GM12801 (cell line): ENCODE data around the gene NHEJ1.

Experiments used
- CTCF ChIP-seq: IDR thresholded peaks from one replicate; pipeline ENCODE4 v1.5.1; 2011; ENCODE audit warnings: control low read depth; ENCODE audit not compliant: insufficient read length; ENCODE audit errors: extremely low read depth

NHEJ1 gene

GRCh38 chr2:219123356-219124135, 37.1 kb downstream of the NHEJ1 start:
- no peak for TF ChIP-seq CTCF

GRCh38 chr2:219122202-219122980, 38.2 kb downstream of the NHEJ1 start:
- no peak for TF ChIP-seq CTCF

GRCh38 chr2:219120082-219120481, 40.5 kb downstream of the NHEJ1 start:
- no peak for TF ChIP-seq CTCF

- no peak for TF ChIP-seq CTCF
Measured at GRCh38 chr2:219119422-219120043, 41.1 kb downstream of the NHEJ1 start.

GRCh38 chr2:219118504-219118903, 42.1 kb downstream of the NHEJ1 start:
- no peak for TF ChIP-seq CTCF

GRCh38 chr2:219116776-219117646, 43.6 kb downstream of the NHEJ1 start:
- no peak for TF ChIP-seq CTCF
